ENCODE measurements around the gene ATRN. TPM values are rescaled to one million over a fixed set of nuclear protein-coding genes. Genes with fewer than 3 reads are reported as not detected.

Gene ATRN
- total RNA-seq, 1 experiment from 2014 or later, result 26.1 TPM

DNA sequence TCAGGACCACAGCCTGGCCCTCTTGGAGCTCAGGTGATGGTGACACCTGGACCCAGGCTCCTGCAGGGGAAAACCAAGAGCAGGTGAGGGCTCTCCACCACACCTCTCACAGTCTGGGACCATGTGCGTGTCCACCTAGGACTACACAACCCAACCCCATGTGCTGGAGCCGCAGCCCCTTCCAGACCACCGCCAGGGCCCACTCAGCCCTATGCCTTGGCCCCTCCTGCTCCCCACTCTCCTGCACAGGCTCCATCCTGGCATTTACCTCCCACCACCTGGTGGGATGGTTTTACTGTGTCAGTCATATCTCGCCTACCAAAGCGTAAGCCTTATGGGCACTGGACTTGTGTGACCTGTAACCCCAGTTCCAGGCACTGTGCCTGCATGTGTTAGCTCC lies 224.0 kb downstream of the ATRN start:
- Histone ChIP-seq H2AFZ (ENCODE audit: low read length) (no peak overlapping the region), H3K36me3 (ENCODE audit: low read depth, low read length) (no peaks in the 10 kb centered on the region), H3K9ac (ENCODE audit: low read length) (no peak overlapping the region), H3K4me3 (ENCODE audit: low read length) (no peak overlapping the region), H3K9me2 (replicated peaks; ENCODE audit: low read length) (no peaks in the 10 kb centered on the region), H3K4me1 (ENCODE audit: insufficient read depth, low read length) (no peaks in the 10 kb centered on the region), H3K9me3 (ENCODE audit: low read length) (no peaks in the 10 kb centered on the region), H4K20me1 (ENCODE audit: low read length) (no peaks in the 10 kb centered on the region), H3K79me2 (ENCODE audit: low read length) (no peaks in the 10 kb centered on the region), H3K4me2 (ENCODE audit: low read length) (no peak overlapping the region), H3K27ac (ENCODE audit: low read length) (no peak overlapping the region), H3F3A (ENCODE audit: low read length, unreplicated experiment) (no peaks in the 10 kb centered on the region), H3K27me3 (ENCODE audit: low read length) (no peaks in the 10 kb centered on the region)
- ChIA-PET POLR2A (ENCODE audit: unreplicated experiment) (interaction anchor here (0.7 kb wide), 1 partner anchor 132 kb away, joined by 3 read pairs; no protein-coding TSS in a partner anchor), CTCF (no interaction called here)
- TF ChIP-seq, protein P1, sequence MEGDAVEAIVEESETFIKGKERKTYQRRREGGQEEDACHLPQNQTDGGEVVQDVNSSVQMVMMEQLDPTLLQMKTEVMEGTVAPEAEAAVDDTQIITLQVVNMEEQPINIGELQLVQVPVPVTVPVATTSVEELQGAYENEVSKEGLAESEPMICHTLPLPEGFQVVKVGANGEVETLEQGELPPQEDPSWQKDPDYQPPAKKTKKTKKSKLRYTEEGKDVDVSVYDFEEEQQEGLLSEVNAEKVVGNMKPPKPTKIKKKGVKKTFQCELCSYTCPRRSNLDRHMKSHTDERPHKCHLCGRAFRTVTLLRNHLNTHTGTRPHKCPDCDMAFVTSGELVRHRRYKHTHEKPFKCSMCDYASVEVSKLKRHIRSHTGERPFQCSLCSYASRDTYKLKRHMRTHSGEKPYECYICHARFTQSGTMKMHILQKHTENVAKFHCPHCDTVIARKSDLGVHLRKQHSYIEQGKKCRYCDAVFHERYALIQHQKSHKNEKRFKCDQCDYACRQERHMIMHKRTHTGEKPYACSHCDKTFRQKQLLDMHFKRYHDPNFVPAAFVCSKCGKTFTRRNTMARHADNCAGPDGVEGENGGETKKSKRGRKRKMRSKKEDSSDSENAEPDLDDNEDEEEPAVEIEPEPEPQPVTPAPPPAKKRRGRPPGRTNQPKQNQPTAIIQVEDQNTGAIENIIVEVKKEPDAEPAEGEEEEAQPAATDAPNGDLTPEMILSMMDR (conservative IDR thresholded peaks at IDR 0.05; ENCODE audit: low read depth, low read length), result no peak
- TF ChIP-seq EZH2phosphoT487 (IDR thresholded peaks at IDR 0.05; ENCODE audit: borderline replicate concordance, low read length), result no peak
- TF ChIP-seq EZH2 (IDR thresholded peaks at IDR 0.05; ENCODE audit: low read length, unreplicated experiment), result no peak
- ATAC-seq, result no peak
- no TSS peak for BruUV-seq (replicated peaks)
- intact Hi-C loops (cut with micrococcal nuclease), result no loop called here
- DNase-seq, result no peak

DNA sequence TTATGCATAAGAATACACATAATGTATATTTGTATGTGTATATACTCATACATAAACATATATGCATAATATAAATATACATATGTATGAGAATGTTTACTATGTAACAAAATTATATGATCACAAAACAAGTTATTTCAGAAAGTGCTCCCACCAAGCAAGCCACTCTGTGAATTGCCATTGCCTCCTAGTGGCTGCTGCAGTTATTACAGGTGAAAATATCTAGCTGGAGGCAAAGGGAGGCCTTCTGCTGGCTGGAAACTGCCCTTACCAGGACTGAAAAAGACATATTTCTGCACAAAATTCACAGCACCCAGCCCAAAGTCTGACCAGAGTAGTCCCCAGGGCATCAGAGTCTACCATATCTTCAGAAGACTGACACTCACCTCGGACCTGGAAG lies 225.4 kb downstream of the ATRN start:
- Histone ChIP-seq H3F3A (ENCODE audit: low read length, unreplicated experiment) (no peaks in the 10 kb centered on the region), H4K20me1 (ENCODE audit: low read length) (no peaks in the 10 kb centered on the region), H3K9me2 (replicated peaks; ENCODE audit: low read length) (no peaks in the 10 kb centered on the region), H3K4me1 (ENCODE audit: insufficient read depth, low read length) (no peaks in the 10 kb centered on the region), H3K4me3 (ENCODE audit: low read length) (no peak overlapping the region), H3K36me3 (ENCODE audit: low read depth, low read length) (no peaks in the 10 kb centered on the region), H3K9me3 (ENCODE audit: low read length) (no peaks in the 10 kb centered on the region), H3K27ac (ENCODE audit: low read length) (no peak overlapping the region), H3K27me3 (ENCODE audit: low read length) (no peaks in the 10 kb centered on the region), H2AFZ (ENCODE audit: low read length) (no peak overlapping the region), H3K9ac (ENCODE audit: low read length) (no peak overlapping the region), H3K4me2 (ENCODE audit: low read length) (no peak overlapping the region), H3K79me2 (ENCODE audit: low read length) (no peaks in the 10 kb centered on the region)
- ChIA-PET POLR2A (ENCODE audit: unreplicated experiment) (no interaction called here), CTCF (interaction anchor here (0.6 to 1.0 kb wide), 2 partner anchors 20 to 133 kb away, joined by 3 to 5 read pairs; no protein-coding TSS in a partner anchor)
- TF ChIP-seq, protein P1 (conservative IDR thresholded peaks at IDR 0.05; ENCODE audit: low read depth, low read length), result peak; percentile 68
- TF ChIP-seq EZH2 (IDR thresholded peaks at IDR 0.05; ENCODE audit: low read length, unreplicated experiment) (no peak), EZH2phosphoT487 (IDR thresholded peaks at IDR 0.05; ENCODE audit: borderline replicate concordance, low read length) (no peak)
- intact Hi-C loops (cut with micrococcal nuclease), result no loop called here
- ATAC-seq, result no peak
- DNase-seq, result peak; percentile 57
- no TSS peak for BruUV-seq (replicated peaks)

DNA sequence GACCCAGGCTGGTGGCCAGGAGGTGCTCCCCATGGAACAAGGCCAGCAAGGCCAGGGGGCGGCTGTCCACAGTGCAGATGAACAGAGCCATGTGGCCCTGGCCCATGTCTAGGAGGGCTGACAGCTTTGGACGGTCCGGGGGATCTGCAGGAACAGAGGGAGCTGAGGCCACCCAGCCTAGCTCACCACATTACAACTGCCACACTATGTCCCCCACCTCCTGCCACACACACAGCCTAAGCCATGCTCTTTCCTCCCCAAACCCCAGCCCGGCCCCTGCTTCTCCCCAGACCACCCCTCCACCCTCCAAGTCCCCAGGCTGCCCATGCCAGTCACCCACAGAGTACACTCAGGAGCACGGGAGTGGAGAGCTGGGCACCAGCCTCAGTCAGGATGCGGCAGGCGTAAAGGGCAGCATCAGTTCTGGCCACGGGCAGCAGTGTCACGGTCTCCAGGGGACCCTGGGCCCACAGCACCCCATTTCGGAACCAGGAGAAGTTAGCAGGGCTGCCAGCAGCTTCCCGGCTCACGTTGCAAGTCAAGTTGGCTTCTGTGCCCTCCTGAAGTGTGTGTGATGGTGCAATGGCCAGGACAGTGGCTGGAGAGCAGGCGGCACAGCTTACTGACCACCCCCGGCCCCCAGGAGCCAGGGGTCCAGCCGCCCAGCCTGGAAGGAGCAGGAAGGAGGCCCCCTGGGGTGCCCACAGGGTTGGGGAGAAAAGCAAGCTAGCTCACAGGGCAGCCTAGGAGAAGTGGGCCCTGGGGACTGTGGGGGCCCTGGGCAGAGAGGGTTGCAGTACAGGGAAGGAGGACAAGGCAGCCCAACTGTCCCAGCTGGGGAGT lies 226.1 kb downstream of the ATRN start:
- no peaks in the 10 kb centered on the region for H3K36me3 ChIP-seq (ENCODE audit: low read depth, low read length)
- POLR2A ChIA-PET (ENCODE audit: unreplicated experiment), result no interaction called here
- intact Hi-C loops (cut with micrococcal nuclease), result no loop called here
- H3K4me1 ChIP-seq (ENCODE audit: insufficient read depth, low read length), result no peaks in the 10 kb centered on the region
- H3K9me3 ChIP-seq (ENCODE audit: low read length), result no peaks in the 10 kb centered on the region
- H3K9ac ChIP-seq (ENCODE audit: low read length), result no peak overlapping the region
- H2AFZ ChIP-seq (ENCODE audit: low read length), result no peak overlapping the region
- no peak overlapping the region for H3K27ac ChIP-seq (ENCODE audit: low read length)
- no peak for TF ChIP-seq EZH2phosphoT487 (IDR thresholded peaks at IDR 0.05; ENCODE audit: borderline replicate concordance, low read length)
- TF ChIP-seq, protein P1 (conservative IDR thresholded peaks at IDR 0.05; ENCODE audit: low read depth, low read length), result no peak
- no peak for TF ChIP-seq EZH2 (IDR thresholded peaks at IDR 0.05; ENCODE audit: low read length, unreplicated experiment)
- H3K27me3 ChIP-seq (ENCODE audit: low read length), result no peaks in the 10 kb centered on the region
- H3K4me3 ChIP-seq (ENCODE audit: low read length), result no peak overlapping the region
- CTCF ChIA-PET, result interaction anchor here (0.6 to 1.0 kb wide), 2 partner anchors 20 to 134 kb away, joined by 3 to 5 read pairs; no protein-coding TSS in a partner anchor
- H3K9me2 ChIP-seq (replicated peaks; ENCODE audit: low read length), result no peaks in the 10 kb centered on the region
- BruUV-seq (replicated peaks), result no TSS peak
- no peak overlapping the region for H3K4me2 ChIP-seq (ENCODE audit: low read length)
- ATAC-seq, result no peak
- H3F3A ChIP-seq (ENCODE audit: low read length, unreplicated experiment), result no peaks in the 10 kb centered on the region
- H3K79me2 ChIP-seq (ENCODE audit: low read length), result no peaks in the 10 kb centered on the region
- H4K20me1 ChIP-seq (ENCODE audit: low read length), result no peaks in the 10 kb centered on the region
- DNase-seq, result no peak

Data from PC-3 (cell line).